ENCODE data around the gene NDE1.

- TF ChIP-seq REST (IDR thresholded peaks at IDR 0.05; ENCODE audit: low read depth) (no peak), USF1 (IDR thresholded peaks at IDR 0.05) (no peak)
These were observed 66.8 kb downstream of the NDE1 start for GRCh38 chr16:15716694-15717447.
